AG10803 (cell line): ENCODE results near the gene ZDHHC13.
A peak's percentile ranks its signal among the peaks of the same experiment; 100 is the strongest.

Source experiments
- DNase-seq: peaks from one replicate; pipeline ENCODE4 v3.0.0; 2010; ENCODE audit warnings: low read depth
- H3K4me3 ChIP-seq: 2 replicates; pipeline ENCODE4 v1.5.1; 2011; ENCODE audit warnings: mild to moderate bottlenecking, low read length, control low read depth
- TF ChIP-seq, protein P1 (sequence below): conservative IDR thresholded peaks from 2 replicates; pipeline ENCODE4 v1.5.1; 2011; ENCODE audit warnings: mild to moderate bottlenecking, low read length, control low read depth, inconsistent platforms

ZDHHC13 gene

DNA sequence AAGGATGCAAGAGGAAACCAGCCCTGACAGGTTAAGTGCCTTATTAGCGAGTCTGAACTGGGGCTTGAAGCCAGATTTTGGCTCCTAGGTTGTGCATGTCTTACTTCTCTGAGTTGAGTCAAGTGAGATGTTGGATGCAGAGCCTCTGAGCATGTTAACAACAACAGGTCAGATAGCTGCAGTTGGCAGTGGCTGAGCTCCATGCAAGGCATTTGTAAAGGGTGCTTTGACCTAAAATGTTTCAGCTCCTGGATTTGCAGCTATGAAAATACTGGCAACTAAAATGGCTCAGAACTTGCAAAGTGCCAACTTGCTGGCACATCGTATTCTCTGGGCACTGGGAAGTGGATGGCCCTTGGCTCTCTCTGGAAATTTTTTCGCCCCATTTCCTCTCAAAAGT lies 101.2 kb downstream of the ZDHHC13 start:
- TF ChIP-seq, protein P1, sequence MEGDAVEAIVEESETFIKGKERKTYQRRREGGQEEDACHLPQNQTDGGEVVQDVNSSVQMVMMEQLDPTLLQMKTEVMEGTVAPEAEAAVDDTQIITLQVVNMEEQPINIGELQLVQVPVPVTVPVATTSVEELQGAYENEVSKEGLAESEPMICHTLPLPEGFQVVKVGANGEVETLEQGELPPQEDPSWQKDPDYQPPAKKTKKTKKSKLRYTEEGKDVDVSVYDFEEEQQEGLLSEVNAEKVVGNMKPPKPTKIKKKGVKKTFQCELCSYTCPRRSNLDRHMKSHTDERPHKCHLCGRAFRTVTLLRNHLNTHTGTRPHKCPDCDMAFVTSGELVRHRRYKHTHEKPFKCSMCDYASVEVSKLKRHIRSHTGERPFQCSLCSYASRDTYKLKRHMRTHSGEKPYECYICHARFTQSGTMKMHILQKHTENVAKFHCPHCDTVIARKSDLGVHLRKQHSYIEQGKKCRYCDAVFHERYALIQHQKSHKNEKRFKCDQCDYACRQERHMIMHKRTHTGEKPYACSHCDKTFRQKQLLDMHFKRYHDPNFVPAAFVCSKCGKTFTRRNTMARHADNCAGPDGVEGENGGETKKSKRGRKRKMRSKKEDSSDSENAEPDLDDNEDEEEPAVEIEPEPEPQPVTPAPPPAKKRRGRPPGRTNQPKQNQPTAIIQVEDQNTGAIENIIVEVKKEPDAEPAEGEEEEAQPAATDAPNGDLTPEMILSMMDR: no peak
- no peak for DNase-seq
- H3K4me3 ChIP-seq: no peak overlapping the region

DNA sequence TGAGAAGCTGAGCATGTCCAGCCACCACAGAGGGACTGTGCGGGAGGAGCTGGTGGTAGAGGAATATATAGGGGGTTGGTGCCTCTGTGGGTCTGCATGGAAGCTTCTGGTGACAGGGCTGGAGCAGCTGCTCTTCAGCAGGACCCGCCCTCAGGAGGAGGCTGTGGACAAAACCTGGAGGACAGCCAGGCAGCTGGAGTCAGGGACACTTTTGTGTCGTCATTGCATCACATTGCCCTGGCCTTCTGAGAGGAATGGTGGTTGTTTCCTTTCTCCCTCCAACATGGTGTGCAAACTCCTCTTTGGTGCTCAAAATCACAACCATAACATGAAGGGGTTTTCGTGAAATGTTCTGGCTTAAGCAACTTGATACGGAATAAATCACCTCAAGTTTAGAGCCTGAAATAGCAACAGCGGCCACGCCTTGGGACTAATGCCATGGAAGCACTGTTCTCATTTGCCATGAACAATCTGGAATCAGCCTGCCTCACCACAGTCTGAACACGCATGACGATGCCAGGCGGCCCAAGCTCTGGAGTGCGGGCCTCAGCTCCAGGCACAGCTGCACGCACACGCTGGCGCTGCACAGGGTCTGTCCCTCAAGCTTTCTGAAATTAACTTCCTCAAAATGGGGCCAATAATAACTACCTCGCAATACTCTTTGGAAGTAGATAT lies 102.0 kb downstream of the ZDHHC13 start:
- H3K4me3 ChIP-seq: no peak overlapping the region
- peak; percentile 30 for DNase-seq
- TF ChIP-seq, protein P1: no peak

- TF ChIP-seq, protein P1: no peak
- peak; percentile 13 for DNase-seq
- H3K4me3 ChIP-seq: no peak overlapping the region
Measured at GRCh38 chr11:19220903-19221724, 104.1 kb downstream of the ZDHHC13 start.

DNA sequence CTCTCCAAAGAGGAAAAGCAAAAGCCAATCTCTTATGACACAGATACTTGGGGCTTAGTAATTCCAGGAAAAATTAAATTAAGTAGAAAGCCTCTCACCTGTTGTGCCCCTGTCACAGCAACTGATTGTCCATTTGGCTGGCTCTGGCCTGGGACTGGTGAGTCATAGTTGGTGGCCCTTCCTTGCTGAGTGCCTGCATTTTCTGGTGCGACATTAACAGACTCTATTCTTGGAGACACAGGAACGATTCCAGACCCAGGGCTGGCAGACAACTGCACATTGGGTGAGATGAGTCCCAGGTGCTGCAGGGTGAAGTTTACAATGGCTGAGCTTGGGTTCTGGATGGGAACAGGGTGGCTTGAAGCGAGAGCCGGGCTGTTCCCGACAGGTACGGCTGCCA lies 108.2 kb downstream of the ZDHHC13 start:
- TF ChIP-seq, protein P1: no peak
- DNase-seq: no peak

GRCh38 chr11:19225581-19225980 lies 108.6 kb downstream of the ZDHHC13 start:
- no peak for DNase-seq
- TF ChIP-seq, protein P1: no peak
- H3K4me3 ChIP-seq: no peak overlapping the region

More for the DNA sequence above, 108.2 kb downstream of the ZDHHC13 start:
- H3K4me3 ChIP-seq: no peak overlapping the region
